Panc1 (cell line): Measurements from ENCODE around the gene FAM180B. TPM values are rescaled to one million over a fixed set of nuclear protein-coding genes. Genes with fewer than 3 reads are reported as not detected.

ENCODE experiments used
- ATAC-seq: fragments of 200-7000 bp; cut with Tn5 transposase; 2 replicates; pipeline ENCODE4 v1.9.1; 2020; ENCODE audit warnings: mild to moderate bottlenecking, moderate library complexity
- BruUV-seq: library from RNA; stranded (reverse); fragments of 400-500 nt; replicated peaks from 2 replicates; lab custom pipeline; 2021; lab: Mats Ljungman, UMichigan
- CTCF ChIA-PET: fragments of 300-600 bp; sonication (Branson Sonifier 250); formaldehyde crosslinking; loops from one replicate; lab custom pipeline; 2022; ENCODE audit warnings: antibody characterized with exemption; lab: Charles Lee
- POLR2A ChIA-PET: fragments of 300-600 bp; sonication (Branson Sonifier 250); formaldehyde crosslinking; loops from one replicate; lab custom pipeline; 2022; ENCODE audit warnings: antibody characterized with exemption; lab: Charles Lee
- DNase-seq: peaks from one replicate; pipeline ENCODE4 v3.0.0-alpha.2; 2010; ENCODE audit warnings: low read depth, low spot score
- H3K27ac ChIP-seq: 2 replicates; pipeline ENCODE4 v1.5.1; 2011; ENCODE audit warnings: mild to moderate bottlenecking, low read length, inconsistent platforms
- H3K27me3 ChIP-seq: fragments of 200-500 bp; sonication (Bioruptor generic); 2 replicates; pipeline ENCODE4 v1.6.0; 2014; ENCODE audit warnings: low read length, inconsistent platforms; ENCODE audit not compliant: control insufficient read depth, insufficient read depth
- H3K36me3 ChIP-seq: fragments of 200-500 bp; sonication (Bioruptor generic); 2 replicates; pipeline ENCODE4 v1.5.1; 2014; ENCODE audit warnings: inconsistent platforms, mild to moderate bottlenecking, low read length, moderate library complexity; ENCODE audit not compliant: control insufficient read depth, insufficient read depth
- H3K4me1 ChIP-seq: 2 replicates; pipeline ENCODE4 v1.5.1; 2011; ENCODE audit warnings: inconsistent platforms, mild to moderate bottlenecking, low read length, moderate library complexity; ENCODE audit not compliant: control insufficient read depth, insufficient read depth
- H3K4me3 ChIP-seq, 2 experiments: 2 replicates each; pipeline ENCODE4 v1.5.1; 2011 to 2012; ENCODE audit warnings: low read depth in 2 of 2, low read length in 2 of 2, mild to moderate bottlenecking in 2 of 2, inconsistent platforms in 1 of 2, moderate library complexity in 1 of 2
- H3K9me3 ChIP-seq: fragments of 200-500 bp; sonication (Bioruptor generic); 2 replicates; pipeline ENCODE4 v1.5.1; 2014; ENCODE audit warnings: low read depth, mild to moderate bottlenecking, inconsistent platforms, low read length, moderate library complexity; ENCODE audit not compliant: control insufficient read depth, insufficient read depth
- POLR2AphosphoS5 ChIP-seq: IDR thresholded peaks from 2 replicates; pipeline ENCODE4 v1.6.1; 2012; ENCODE audit warnings: mild to moderate bottlenecking, low read depth, low read length, moderate library complexity
- SIN3A ChIP-seq: IDR thresholded peaks from 2 replicates; pipeline ENCODE4 v1.6.1; 2012; ENCODE audit warnings: low read depth, mild to moderate bottlenecking, low read length, moderate library complexity, borderline replicate concordance; ENCODE audit not compliant: insufficient read depth
- TCF7L2 ChIP-seq: IDR thresholded peaks from 2 replicates; pipeline ENCODE4 v1.6.1; 2011; ENCODE audit warnings: mild to moderate bottlenecking, low read depth, low read length, inconsistent platforms
- in situ Hi-C: cut with HindIII; loops from 2 replicates; pipeline ENCODE4 v1.10.0; 2016; ENCODE audit warnings: low sequenced_read_pairs, low pct_unique_long_range_greater_than_20kb
- intact Hi-C: fragments of 100-400 bp; cut with micrococcal nuclease; formaldehyde crosslinking; loops from one replicate; pipeline ENCODE4 v1.10.0; 2022; ENCODE audit not compliant: unreplicated experiment
- total RNA-seq: library from RNA; stranded (reverse); gene quantifications from one replicate; pipeline ENCODE4 v1.2.1, GENCODE V29; 2021; ENCODE audit not compliant: unreplicated experiment
- TF ChIP-seq, protein P1 (sequence below): fragments of 450-650 bp; IDR thresholded peaks from 2 replicates; pipeline ENCODE4 v1.5.1; 2017; ENCODE audit warnings: mild to moderate bottlenecking
- TF ChIP-seq, protein P2 (sequence below), 2 experiments: IDR thresholded peaks; 2 replicates each; pipeline ENCODE4 v1.6.1; 2011 to 2012; ENCODE audit warnings: low read depth in 2 of 2, control low read depth in 1 of 2, low read length in 1 of 2, mild to moderate bottlenecking in 1 of 2, moderate library complexity in 1 of 2; ENCODE audit not compliant: insufficient read depth in 1 of 2

The FAM180B gene
- total RNA-seq, 1 experiment from 2014 or later, result not detected

DNA sequence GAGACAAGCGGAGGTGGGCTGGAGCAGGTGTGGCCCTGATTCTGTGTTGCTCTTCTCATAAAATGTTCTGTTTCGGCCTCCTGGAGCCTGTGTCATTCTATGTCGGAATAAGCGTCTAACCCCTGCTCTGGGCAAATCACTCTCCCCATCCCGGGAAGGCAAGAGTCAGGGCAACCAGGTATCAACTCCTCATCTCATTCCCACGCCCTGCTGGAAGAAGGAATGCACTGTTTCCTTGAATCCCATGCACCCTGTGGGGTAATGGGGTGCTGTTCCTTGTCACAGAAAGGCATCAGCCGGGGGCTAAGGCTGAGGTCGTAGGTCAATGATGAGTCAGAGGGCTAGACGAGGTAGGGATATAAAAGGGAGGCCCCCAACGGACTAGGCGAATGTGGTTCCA is 2.6 kb downstream of the FAM180B start:
- Histone ChIP-seq H3K36me3 (no peaks in the 10 kb centered on the region), H3K4me3 (no peak overlapping the region), H3K27ac (no peak overlapping the region), H3K27me3 (peaks cover 6% of the 10 kb centered on the region; the same call in 1 of the 2 replicates), H3K4me1 (peaks cover 4% of the 10 kb centered on the region), H3K9me3 (no peaks in the 10 kb centered on the region)
- CTCF ChIA-PET, result no interaction called here
- ATAC-seq (no peak), DNase-seq (no peak)
- intact Hi-C loops (no loop called here), in situ Hi-C loops (no loop called here)
- TF ChIP-seq POLR2AphosphoS5 (no peak), TCF7L2 (no peak), SIN3A (no peak)
- TF ChIP-seq, protein P1, sequence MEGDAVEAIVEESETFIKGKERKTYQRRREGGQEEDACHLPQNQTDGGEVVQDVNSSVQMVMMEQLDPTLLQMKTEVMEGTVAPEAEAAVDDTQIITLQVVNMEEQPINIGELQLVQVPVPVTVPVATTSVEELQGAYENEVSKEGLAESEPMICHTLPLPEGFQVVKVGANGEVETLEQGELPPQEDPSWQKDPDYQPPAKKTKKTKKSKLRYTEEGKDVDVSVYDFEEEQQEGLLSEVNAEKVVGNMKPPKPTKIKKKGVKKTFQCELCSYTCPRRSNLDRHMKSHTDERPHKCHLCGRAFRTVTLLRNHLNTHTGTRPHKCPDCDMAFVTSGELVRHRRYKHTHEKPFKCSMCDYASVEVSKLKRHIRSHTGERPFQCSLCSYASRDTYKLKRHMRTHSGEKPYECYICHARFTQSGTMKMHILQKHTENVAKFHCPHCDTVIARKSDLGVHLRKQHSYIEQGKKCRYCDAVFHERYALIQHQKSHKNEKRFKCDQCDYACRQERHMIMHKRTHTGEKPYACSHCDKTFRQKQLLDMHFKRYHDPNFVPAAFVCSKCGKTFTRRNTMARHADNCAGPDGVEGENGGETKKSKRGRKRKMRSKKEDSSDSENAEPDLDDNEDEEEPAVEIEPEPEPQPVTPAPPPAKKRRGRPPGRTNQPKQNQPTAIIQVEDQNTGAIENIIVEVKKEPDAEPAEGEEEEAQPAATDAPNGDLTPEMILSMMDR, result no peak
- TF ChIP-seq, protein P2, sequence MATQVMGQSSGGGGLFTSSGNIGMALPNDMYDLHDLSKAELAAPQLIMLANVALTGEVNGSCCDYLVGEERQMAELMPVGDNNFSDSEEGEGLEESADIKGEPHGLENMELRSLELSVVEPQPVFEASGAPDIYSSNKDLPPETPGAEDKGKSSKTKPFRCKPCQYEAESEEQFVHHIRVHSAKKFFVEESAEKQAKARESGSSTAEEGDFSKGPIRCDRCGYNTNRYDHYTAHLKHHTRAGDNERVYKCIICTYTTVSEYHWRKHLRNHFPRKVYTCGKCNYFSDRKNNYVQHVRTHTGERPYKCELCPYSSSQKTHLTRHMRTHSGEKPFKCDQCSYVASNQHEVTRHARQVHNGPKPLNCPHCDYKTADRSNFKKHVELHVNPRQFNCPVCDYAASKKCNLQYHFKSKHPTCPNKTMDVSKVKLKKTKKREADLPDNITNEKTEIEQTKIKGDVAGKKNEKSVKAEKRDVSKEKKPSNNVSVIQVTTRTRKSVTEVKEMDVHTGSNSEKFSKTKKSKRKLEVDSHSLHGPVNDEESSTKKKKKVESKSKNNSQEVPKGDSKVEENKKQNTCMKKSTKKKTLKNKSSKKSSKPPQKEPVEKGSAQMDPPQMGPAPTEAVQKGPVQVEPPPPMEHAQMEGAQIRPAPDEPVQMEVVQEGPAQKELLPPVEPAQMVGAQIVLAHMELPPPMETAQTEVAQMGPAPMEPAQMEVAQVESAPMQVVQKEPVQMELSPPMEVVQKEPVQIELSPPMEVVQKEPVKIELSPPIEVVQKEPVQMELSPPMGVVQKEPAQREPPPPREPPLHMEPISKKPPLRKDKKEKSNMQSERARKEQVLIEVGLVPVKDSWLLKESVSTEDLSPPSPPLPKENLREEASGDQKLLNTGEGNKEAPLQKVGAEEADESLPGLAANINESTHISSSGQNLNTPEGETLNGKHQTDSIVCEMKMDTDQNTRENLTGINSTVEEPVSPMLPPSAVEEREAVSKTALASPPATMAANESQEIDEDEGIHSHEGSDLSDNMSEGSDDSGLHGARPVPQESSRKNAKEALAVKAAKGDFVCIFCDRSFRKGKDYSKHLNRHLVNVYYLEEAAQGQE (IDR thresholded peaks at IDR 0.05; ENCODE audit: insufficient read depth in 1 of 2, low read depth in 2 of 2, low read length in 1 of 2), result no peak
- BruUV-seq, result no TSS peak
- POLR2A ChIA-PET, result interaction anchor here (0.5 kb wide), 1 partner anchor 48 kb away, joined by 7 read pairs; no protein-coding TSS in a partner anchor

DNA sequence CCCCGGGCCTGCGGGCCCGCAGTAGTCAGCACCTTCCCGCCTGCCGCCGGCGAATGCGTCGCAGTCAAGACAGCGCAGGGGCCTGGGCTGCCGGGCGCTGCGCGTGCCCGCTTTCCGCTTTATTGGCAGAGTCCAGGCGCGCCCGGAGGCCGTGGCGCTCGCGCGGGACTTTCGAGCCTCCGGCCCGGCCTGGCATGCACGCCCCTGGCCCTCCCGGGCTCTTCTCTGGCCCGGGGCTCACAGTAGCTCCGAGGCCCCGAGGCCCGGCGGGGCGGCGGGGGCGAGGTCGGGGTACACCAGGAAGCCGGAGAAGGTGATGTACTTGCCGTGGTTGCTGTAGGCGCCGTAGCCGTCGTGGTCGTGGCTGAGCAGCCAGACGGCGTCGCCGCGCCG is 3.1 kb downstream of the FAM180B start:
- Histone ChIP-seq H3K4me3 (no peak overlapping the region), H3K36me3 (no peaks in the 10 kb centered on the region), H3K27ac (no peak overlapping the region), H3K9me3 (no peaks in the 10 kb centered on the region), H3K27me3 (peaks cover 6% of the 10 kb centered on the region; the same call in 1 of the 2 replicates), H3K4me1 (peaks cover 4% of the 10 kb centered on the region)
- intact Hi-C loops (no loop called here), in situ Hi-C loops (no loop called here)
- no TSS peak for BruUV-seq
- ATAC-seq (no peak), DNase-seq (no peak)
- no peak for TF ChIP-seq POLR2AphosphoS5
- no peak for TF ChIP-seq TCF7L2
- no peak for TF ChIP-seq SIN3A
- TF ChIP-seq, protein P2 (IDR thresholded peaks at IDR 0.05; ENCODE audit: insufficient read depth in 1 of 2, low read depth in 2 of 2, low read length in 1 of 2), result no peak
- TF ChIP-seq, protein P1, result no peak
- ChIA-PET CTCF (no interaction called here), POLR2A (no interaction called here)
